HepG2 (cell line): ENCODE data around the gene PRM2. TPM values are rescaled to one million over a fixed set of nuclear protein-coding genes. Genes with fewer than 3 reads are reported as not detected.
A peak's percentile ranks its signal among the peaks of the same experiment; 100 is the strongest.

Source experiments
- AKAP8 ChIP-seq: sonication (generic); formaldehyde crosslinking; IDR thresholded peaks from 2 replicates; pipeline ENCODE4 v1.5.1; 2020; ENCODE audit warnings: mild to moderate bottlenecking, missing genetic modification reagents
- ATF7-NPFF ChIP-seq: sonication (generic); formaldehyde crosslinking; IDR thresholded peaks from 2 replicates; pipeline ENCODE4 v1.8.1; 2023; ENCODE audit warnings: mild to moderate bottlenecking, low read depth, missing genetic modification reagents, moderate library complexity
- HES4 ChIP-seq: sonication (generic); formaldehyde crosslinking; IDR thresholded peaks from 2 replicates; pipeline ENCODE4 v1.9.0; 2021; ENCODE audit warnings: mild to moderate bottlenecking, missing genetic modification reagents, borderline replicate concordance
- JUNB ChIP-seq: sonication (generic); formaldehyde crosslinking; IDR thresholded peaks from 2 replicates; pipeline ENCODE4 v1.8.0; 2022; ENCODE audit warnings: missing genetic modification reagents, mild to moderate bottlenecking, borderline replicate concordance
- NCOA2 ChIP-seq: sonication (generic); formaldehyde crosslinking; IDR thresholded peaks from 2 replicates; pipeline ENCODE4 v1.8.0; 2022; ENCODE audit warnings: inconsistent platforms
- NONO ChIP-seq, 2 experiments: fragments of 450-650 bp in 1 of 2; sonication (generic) in 1 of 2; formaldehyde crosslinking in 1 of 2; IDR thresholded peaks in 1 of 2; conservative IDR thresholded peaks in 1 of 2; 2 replicates each; pipeline versions ENCODE4 v1.6.1 to v1.8.0; 2017 to 2022; ENCODE audit warnings: mild to moderate bottlenecking in 1 of 2, missing genetic modification reagents in 1 of 2, moderate library complexity in 1 of 2
- NR2C2 ChIP-seq: sonication (generic); formaldehyde crosslinking; IDR thresholded peaks from 2 replicates; pipeline ENCODE4 v1.4.0; 2020; ENCODE audit warnings: missing genetic modification reagents, mild to moderate bottlenecking, moderate library complexity, borderline replicate concordance
- REXO4 ChIP-seq: sonication (generic); formaldehyde crosslinking; IDR thresholded peaks from 2 replicates; pipeline ENCODE4 v1.8.0; 2022; ENCODE audit warnings: missing genetic modification reagents, mild to moderate bottlenecking, borderline replicate concordance
- SIN3B ChIP-seq: fragments of 150-350 bp; IDR thresholded peaks from 2 replicates; pipeline ENCODE4 v1.6.1; 2014; ENCODE audit warnings: low read length
- SMYD3 ChIP-seq: sonication (generic); formaldehyde crosslinking; IDR thresholded peaks from 2 replicates; pipeline ENCODE4 v1.8.1; 2023; ENCODE audit warnings: mild to moderate bottlenecking, missing genetic modification reagents
- SP5 ChIP-seq: IDR thresholded peaks from 2 replicates; pipeline ENCODE4 v1.6.1; 2016; ENCODE audit warnings: low read depth, borderline replicate concordance
- SRF ChIP-seq: IDR thresholded peaks from 2 replicates; pipeline ENCODE4 v1.6.1; 2011; ENCODE audit warnings: mild to moderate bottlenecking, low read depth, low read length, moderate library complexity
- TMF1 ChIP-seq: sonication (generic); formaldehyde crosslinking; IDR thresholded peaks from 2 replicates; pipeline ENCODE4 v1.8.1; 2022; ENCODE audit warnings: low read depth, missing genetic modification reagents
- ZKSCAN1 ChIP-seq: fragments of 150-350 bp; IDR thresholded peaks from 2 replicates; pipeline ENCODE4 v1.6.1; 2014; ENCODE audit warnings: low read length
- ZNF225 ChIP-seq: sonication (generic); formaldehyde crosslinking; IDR thresholded peaks from 2 replicates; pipeline ENCODE4 v1.4.0; 2020; ENCODE audit warnings: mild to moderate bottlenecking, missing genetic modification reagents
- ZNF30 ChIP-seq: sonication (generic); formaldehyde crosslinking; IDR thresholded peaks from 2 replicates; pipeline ENCODE4 v1.5.0; 2020; ENCODE audit warnings: mild to moderate bottlenecking, missing genetic modification reagents
- ZNF354B ChIP-seq: sonication (generic); formaldehyde crosslinking; IDR thresholded peaks from 2 replicates; pipeline ENCODE4 v1.8.0; 2022; ENCODE audit warnings: mild to moderate bottlenecking, missing genetic modification reagents
- ZNF567 ChIP-seq: sonication (generic); formaldehyde crosslinking; IDR thresholded peaks from 2 replicates; pipeline ENCODE4 v1.8.1; 2023; ENCODE audit warnings: mild to moderate bottlenecking, missing genetic modification reagents, borderline replicate concordance
- ZNF746 ChIP-seq: sonication (generic); formaldehyde crosslinking; IDR thresholded peaks from 2 replicates; pipeline ENCODE4 v1.8.0; 2022; ENCODE audit warnings: mild to moderate bottlenecking, missing genetic modification reagents
- ZSCAN30 ChIP-seq: sonication (generic); formaldehyde crosslinking; IDR thresholded peaks from 2 replicates; pipeline ENCODE4 v1.5.0; 2020; ENCODE audit warnings: mild to moderate bottlenecking, missing genetic modification reagents
- polyA plus RNA-seq, 8 experiments: library from polyadenylated mRNA; depleted of rRNA in 3 of 8; stranded (reverse) in 7 of 8; unstranded in 1 of 8; fragments of >200 nt; fragmentation: Illumina TruSeq in 4 of 8; extraction: Trizol in 4 of 8; gene quantifications; 2 replicates each; pipeline versions ENCODE4 v1.2.1 to v1.2.3, GENCODE V29; 2011 to 2016; ENCODE audit warnings: low read depth in 4 of 8, missing spikeins in 1 of 8, mixed read lengths in 1 of 8; ENCODE audit not compliant: insufficient read depth in 1 of 8
- total RNA-seq, 5 experiments: library from RNA; depleted of rRNA; stranded (reverse); fragments of >200 nt; fragmentation: Illumina TruSeq; extraction: Trizol; gene quantifications; 2 replicates each; pipeline ENCODE4 v1.2.3, GENCODE V29; 2016; ENCODE audit warnings: low read depth in 1 of 5
- TF ChIP-seq, protein P1 (sequence below): sonication (generic); formaldehyde crosslinking; IDR thresholded peaks from 2 replicates; pipeline ENCODE4 v1.4.0; 2020; ENCODE audit warnings: missing genetic modification reagents
- TF ChIP-seq, protein P2 (sequence below): sonication (generic); formaldehyde crosslinking; IDR thresholded peaks from 2 replicates; pipeline ENCODE4 v1.9.0; 2021; ENCODE audit warnings: missing genetic modification reagents, mild to moderate bottlenecking, borderline replicate concordance
- TF ChIP-seq, protein P3 (sequence below): sonication (generic); formaldehyde crosslinking; IDR thresholded peaks from 2 replicates; pipeline ENCODE4 v1.5.0; 2020; ENCODE audit warnings: mild to moderate bottlenecking, missing genetic modification reagents

The PRM2 gene
- total and polyA plus RNA-seq, 2 of the 13 experiments (the other 11 are each of a cell fraction or from before 2014, with no cell fraction given) = 0.54 TPM; not detected in 1

DNA sequence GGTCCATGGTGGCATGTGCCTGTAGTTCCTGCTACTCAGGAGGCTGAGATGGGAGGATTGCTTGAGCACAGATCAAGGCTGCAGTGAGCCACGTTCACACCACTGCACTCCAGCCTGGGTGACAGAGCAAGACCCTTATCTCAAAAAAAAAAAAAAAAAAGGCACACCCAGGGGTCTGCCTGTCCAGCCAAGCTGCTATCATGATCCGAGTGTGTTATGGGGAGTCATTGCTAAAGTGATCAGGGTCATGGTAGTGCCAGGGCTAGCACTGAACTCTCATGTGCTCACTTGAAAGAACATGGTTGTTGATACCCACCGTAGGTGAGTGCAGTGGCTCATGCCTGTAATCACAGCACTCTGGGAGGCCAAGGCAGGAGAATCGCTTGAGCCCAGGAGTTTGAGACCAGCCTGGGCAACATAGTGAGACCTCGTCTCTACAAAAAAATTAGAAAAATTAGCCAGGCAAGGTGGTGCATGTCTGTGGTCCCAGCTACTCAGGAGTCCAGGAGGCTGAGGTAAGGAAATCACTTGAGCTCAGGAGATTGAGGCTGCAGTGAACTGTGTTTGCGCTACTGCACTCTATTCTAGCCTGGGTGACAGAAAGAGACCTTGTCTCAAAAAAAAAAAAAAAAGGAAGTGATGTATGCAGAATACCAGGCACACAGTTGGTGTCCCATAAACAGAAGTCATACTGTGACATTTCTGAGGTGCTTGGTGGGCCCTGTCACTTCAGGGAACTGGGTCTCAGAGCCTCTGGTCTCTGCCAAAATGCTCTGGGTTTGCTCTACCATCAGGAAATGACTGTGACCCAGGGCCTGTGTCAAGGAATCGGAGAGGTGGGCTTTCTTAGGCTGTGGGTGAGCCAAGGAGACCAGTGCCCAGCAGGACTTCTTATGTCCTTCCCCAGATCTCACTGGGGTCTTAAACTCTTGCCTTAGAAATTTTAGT lies 2.7 kb upstream of the PRM2 start (continued):
- TF ChIP-seq, protein P1, sequence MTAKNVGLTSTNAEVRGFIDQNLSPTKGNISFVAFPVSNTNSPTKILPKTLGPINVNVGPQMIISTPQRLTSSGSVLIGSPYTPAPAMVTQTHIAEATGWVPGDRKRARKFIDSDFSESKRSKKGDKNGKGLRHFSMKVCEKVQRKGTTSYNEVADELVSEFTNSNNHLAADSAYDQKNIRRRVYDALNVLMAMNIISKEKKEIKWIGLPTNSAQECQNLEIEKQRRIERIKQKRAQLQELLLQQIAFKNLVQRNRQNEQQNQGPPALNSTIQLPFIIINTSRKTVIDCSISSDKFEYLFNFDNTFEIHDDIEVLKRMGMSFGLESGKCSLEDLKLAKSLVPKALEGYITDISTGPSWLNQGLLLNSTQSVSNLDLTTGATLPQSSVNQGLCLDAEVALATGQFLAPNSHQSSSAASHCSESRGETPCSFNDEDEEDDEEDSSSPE = no peak; the same call in 1 of the 2 replicates
- TF ChIP-seq ZSCAN30 (no peak), REXO4 (no peak), ZNF746 (CRISPR knock-in tag) (peak; percentile 45; the same call in 1 of the 2 replicates), SMYD3 (CRISPR knock-in tag) (peak; percentile 95), ZNF30 (no peak), JUNB (CRISPR knock-in tag) (no peak), NR2C2 (CRISPR knock-in tag) (no peak), ZNF225 (CRISPR knock-in tag) (0 out of 2 replicates have a peak, but pooled peaks have one; percentile 38), ZKSCAN1 (no peak; the same call in 1 of the 2 replicates), AKAP8 (CRISPR knock-in tag) (0 out of 2 replicates have a peak, but pooled peaks have one; percentile 9), SIN3B (no peak), ZNF567 (no peak; the same call in 1 of the 2 replicates), SP5 (CRISPR knock-in tag) (no peak), NCOA2 (CRISPR knock-in tag) (peak; percentile 1; the same call in 1 of the 2 replicates), NONO (IDR thresholded peaks at IDR 0.05) (no peak), NONO (CRISPR knock-in tag; conservative IDR thresholded peaks at IDR 0.05) (no peak; the same call in 1 of the 2 replicates), TMF1 (peak; percentile 88), ATF7-NPFF (peak; percentile 60; the same call in 1 of the 2 replicates), SRF (no peak), HES4 (CRISPR knock-in tag) (no peak), ZNF354B (CRISPR knock-in tag) (0 out of 2 replicates have a peak, but pooled peaks have one; percentile 84)
- TF ChIP-seq, protein P2, sequence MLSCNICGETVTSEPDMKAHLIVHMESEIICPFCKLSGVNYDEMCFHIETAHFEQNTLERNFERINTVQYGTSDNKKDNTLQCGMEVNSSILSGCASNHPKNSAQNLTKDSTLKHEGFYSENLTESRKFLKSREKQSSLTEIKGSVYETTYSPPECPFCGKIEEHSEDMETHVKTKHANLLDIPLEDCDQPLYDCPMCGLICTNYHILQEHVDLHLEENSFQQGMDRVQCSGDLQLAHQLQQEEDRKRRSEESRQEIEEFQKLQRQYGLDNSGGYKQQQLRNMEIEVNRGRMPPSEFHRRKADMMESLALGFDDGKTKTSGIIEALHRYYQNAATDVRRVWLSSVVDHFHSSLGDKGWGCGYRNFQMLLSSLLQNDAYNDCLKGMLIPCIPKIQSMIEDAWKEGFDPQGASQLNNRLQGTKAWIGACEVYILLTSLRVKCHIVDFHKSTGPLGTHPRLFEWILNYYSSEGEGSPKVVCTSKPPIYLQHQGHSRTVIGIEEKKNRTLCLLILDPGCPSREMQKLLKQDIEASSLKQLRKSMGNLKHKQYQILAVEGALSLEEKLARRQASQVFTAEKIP (CRISPR knock-in tag) = no peak
- TF ChIP-seq, protein P3, sequence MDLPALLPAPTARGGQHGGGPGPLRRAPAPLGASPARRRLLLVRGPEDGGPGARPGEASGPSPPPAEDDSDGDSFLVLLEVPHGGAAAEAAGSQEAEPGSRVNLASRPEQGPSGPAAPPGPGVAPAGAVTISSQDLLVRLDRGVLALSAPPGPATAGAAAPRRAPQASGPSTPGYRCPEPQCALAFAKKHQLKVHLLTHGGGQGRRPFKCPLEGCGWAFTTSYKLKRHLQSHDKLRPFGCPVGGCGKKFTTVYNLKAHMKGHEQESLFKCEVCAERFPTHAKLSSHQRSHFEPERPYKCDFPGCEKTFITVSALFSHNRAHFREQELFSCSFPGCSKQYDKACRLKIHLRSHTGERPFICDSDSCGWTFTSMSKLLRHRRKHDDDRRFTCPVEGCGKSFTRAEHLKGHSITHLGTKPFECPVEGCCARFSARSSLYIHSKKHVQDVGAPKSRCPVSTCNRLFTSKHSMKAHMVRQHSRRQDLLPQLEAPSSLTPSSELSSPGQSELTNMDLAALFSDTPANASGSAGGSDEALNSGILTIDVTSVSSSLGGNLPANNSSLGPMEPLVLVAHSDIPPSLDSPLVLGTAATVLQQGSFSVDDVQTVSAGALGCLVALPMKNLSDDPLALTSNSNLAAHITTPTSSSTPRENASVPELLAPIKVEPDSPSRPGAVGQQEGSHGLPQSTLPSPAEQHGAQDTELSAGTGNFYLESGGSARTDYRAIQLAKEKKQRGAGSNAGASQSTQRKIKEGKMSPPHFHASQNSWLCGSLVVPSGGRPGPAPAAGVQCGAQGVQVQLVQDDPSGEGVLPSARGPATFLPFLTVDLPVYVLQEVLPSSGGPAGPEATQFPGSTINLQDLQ (CRISPR knock-in tag) = 0 out of 2 replicates have a peak, but pooled peaks have one; percentile 69
